ENCODE measurements around the gene TNFRSF9.

The TNFRSF9 gene

GRCh38 chr1:7916501-7916830, 24.2 kb downstream of the TNFRSF9 start:
- Histone ChIP-seq H3K4me3 (ENCODE audit: low read depth, low read length, poor library complexity, severe bottlenecking) (no peak overlapping the region), H3F3A (ENCODE audit: insufficient read depth, low read length) (no peaks in the 10 kb centered on the region), H4K20me1 (ENCODE audit: insufficient read depth, low read length) (no peaks in the 10 kb centered on the region), H3K9me3 (ENCODE audit: low read length) (no peaks in the 10 kb centered on the region), H3K79me2 (ENCODE audit: insufficient read depth, low read length) (no peaks in the 10 kb centered on the region), H3K9me2 (ENCODE audit: low read depth, low read length) (no peaks in the 10 kb centered on the region), H3K4me2 (ENCODE audit: low read length) (no peak overlapping the region), H3K36me3 (ENCODE audit: insufficient read depth, low read length) (no peaks in the 10 kb centered on the region), H3K4me1 (ENCODE audit: insufficient read depth, low read length, severe bottlenecking) (no peaks in the 10 kb centered on the region), H2AFZ (ENCODE audit: low read length) (no peak overlapping the region), H3K27me3 (ENCODE audit: insufficient read depth, low read length) (no peaks in the 10 kb centered on the region), H3K9ac (ENCODE audit: low read length) (no peak overlapping the region), H3K27ac (ENCODE audit: low read depth, low read length, poor library complexity, severe bottlenecking) (no peak overlapping the region)
- no peak for TF ChIP-seq EZH2 (IDR thresholded peaks at IDR 0.05; ENCODE audit: borderline replicate concordance, low read length)
- TF ChIP-seq, protein P1, sequence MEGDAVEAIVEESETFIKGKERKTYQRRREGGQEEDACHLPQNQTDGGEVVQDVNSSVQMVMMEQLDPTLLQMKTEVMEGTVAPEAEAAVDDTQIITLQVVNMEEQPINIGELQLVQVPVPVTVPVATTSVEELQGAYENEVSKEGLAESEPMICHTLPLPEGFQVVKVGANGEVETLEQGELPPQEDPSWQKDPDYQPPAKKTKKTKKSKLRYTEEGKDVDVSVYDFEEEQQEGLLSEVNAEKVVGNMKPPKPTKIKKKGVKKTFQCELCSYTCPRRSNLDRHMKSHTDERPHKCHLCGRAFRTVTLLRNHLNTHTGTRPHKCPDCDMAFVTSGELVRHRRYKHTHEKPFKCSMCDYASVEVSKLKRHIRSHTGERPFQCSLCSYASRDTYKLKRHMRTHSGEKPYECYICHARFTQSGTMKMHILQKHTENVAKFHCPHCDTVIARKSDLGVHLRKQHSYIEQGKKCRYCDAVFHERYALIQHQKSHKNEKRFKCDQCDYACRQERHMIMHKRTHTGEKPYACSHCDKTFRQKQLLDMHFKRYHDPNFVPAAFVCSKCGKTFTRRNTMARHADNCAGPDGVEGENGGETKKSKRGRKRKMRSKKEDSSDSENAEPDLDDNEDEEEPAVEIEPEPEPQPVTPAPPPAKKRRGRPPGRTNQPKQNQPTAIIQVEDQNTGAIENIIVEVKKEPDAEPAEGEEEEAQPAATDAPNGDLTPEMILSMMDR (IDR thresholded peaks at IDR 0.05; ENCODE audit: low read length) = no peak

DNA sequence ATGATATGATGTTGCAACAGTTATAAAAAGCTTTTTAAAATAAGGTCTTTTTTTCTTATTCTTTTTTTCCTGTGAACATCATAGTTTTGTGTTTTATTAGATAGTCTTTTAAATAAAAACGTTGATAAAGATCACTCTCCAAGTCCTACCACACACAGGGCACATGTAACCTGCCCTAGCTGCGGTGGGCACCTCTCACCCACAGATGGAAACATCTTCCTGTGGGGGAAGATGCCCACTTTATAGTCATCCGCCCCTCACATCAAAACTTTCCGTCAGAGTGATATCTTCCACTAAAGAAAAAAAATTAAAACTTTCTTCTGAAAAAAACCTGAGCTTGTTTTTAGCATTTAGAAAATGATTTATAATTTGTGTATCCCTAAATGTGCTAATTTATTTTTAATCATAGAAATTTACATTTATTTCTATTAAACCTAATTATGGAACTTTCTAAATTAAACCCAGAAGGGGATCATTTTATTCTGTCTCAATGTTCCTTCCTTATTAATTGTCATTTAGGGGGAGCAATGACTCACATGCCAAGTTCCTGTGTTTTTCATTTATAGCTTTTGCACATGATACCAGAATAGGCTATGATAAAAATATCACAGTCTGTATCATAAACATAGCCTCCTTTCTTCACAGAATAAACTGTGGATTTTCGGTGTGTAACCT, 24.7 kb downstream of the TNFRSF9 start:
- H3K9me3 ChIP-seq (ENCODE audit: low read length) = no peaks in the 10 kb centered on the region
- no peaks in the 10 kb centered on the region for H3K27me3 ChIP-seq (ENCODE audit: insufficient read depth, low read length)
- TF ChIP-seq, protein P1 (IDR thresholded peaks at IDR 0.05; ENCODE audit: low read length) = no peak
- TF ChIP-seq EZH2 (IDR thresholded peaks at IDR 0.05; ENCODE audit: borderline replicate concordance, low read length) = no peak
- H3K4me3 ChIP-seq (ENCODE audit: low read depth, low read length, poor library complexity, severe bottlenecking) = no peak overlapping the region
- no peaks in the 10 kb centered on the region for H3K4me1 ChIP-seq (ENCODE audit: insufficient read depth, low read length, severe bottlenecking)
- no peak overlapping the region for H3K27ac ChIP-seq (ENCODE audit: low read depth, low read length, poor library complexity, severe bottlenecking)
- no peak overlapping the region for H3K9ac ChIP-seq (ENCODE audit: low read length)
- H3K9me2 ChIP-seq (ENCODE audit: low read depth, low read length) = no peaks in the 10 kb centered on the region
- no peaks in the 10 kb centered on the region for H3K36me3 ChIP-seq (ENCODE audit: insufficient read depth, low read length)
- H3F3A ChIP-seq (ENCODE audit: insufficient read depth, low read length) = no peaks in the 10 kb centered on the region
- no peaks in the 10 kb centered on the region for H4K20me1 ChIP-seq (ENCODE audit: insufficient read depth, low read length)
- H3K4me2 ChIP-seq (ENCODE audit: low read length) = no peak overlapping the region
- H3K79me2 ChIP-seq (ENCODE audit: insufficient read depth, low read length) = no peaks in the 10 kb centered on the region
- H2AFZ ChIP-seq (ENCODE audit: low read length) = no peak overlapping the region

DNA sequence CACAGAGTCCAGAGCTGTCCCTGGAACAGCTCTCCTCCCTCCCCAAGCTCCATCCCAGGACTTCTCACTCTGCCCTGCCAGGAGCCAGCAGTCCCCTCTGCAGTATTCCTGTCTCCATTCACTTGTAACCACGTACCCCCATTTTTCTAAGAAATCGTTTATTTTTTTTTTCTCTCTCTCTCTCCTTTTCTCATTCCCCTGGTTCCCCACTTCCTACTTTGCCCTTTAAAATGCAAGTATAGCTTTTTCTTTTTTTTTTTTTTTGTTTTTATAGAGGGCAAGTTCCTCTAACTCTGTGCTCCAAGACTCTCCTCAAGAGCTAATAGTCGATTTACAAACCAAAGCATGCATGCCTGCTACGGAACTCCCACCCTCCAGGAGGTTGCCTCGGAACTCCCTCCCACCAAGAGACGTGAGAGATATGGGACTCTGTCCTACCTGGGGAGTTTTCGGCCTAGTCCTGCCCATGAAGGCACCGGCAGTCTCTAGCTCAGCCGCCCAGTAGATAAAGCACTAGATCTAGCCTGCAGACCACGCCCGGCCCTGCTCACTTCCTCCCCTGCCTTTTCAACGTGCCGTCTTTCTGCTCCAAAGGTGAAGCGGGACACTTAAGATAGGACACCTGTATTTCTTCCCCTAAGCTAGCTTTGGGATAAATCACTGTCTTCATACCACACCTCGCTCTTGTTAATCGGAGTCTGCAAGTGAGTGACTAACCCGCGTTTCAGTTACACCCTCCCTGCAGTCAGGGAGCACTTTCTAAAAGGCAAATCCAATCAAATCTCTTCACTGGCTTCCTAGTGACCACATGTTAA, 27.7 kb downstream of the TNFRSF9 start:
- no peaks in the 10 kb centered on the region for H3F3A ChIP-seq (ENCODE audit: insufficient read depth, low read length)
- no peak overlapping the region for H3K4me3 ChIP-seq (ENCODE audit: low read depth, low read length, poor library complexity, severe bottlenecking)
- H3K27me3 ChIP-seq (ENCODE audit: insufficient read depth, low read length) = no peaks in the 10 kb centered on the region
- no peak overlapping the region for H3K27ac ChIP-seq (ENCODE audit: low read depth, low read length, poor library complexity, severe bottlenecking)
- no peaks in the 10 kb centered on the region for H3K9me3 ChIP-seq (ENCODE audit: low read length)
- no peak overlapping the region for H2AFZ ChIP-seq (ENCODE audit: low read length)
- H3K4me1 ChIP-seq (ENCODE audit: insufficient read depth, low read length, severe bottlenecking) = no peaks in the 10 kb centered on the region
- no peaks in the 10 kb centered on the region for H3K79me2 ChIP-seq (ENCODE audit: insufficient read depth, low read length)
- TF ChIP-seq, protein P1 (IDR thresholded peaks at IDR 0.05; ENCODE audit: low read length) = no peak
- TF ChIP-seq EZH2 (IDR thresholded peaks at IDR 0.05; ENCODE audit: borderline replicate concordance, low read length) = no peak
- H3K36me3 ChIP-seq (ENCODE audit: insufficient read depth, low read length) = no peaks in the 10 kb centered on the region
- no peak overlapping the region for H3K9ac ChIP-seq (ENCODE audit: low read length)
- H3K4me2 ChIP-seq (ENCODE audit: low read length) = no peak overlapping the region
- H3K9me2 ChIP-seq (ENCODE audit: low read depth, low read length) = no peaks in the 10 kb centered on the region
- H4K20me1 ChIP-seq (ENCODE audit: insufficient read depth, low read length) = no peaks in the 10 kb centered on the region
